Calu3 (cell line): ENCODE results near the gene IER5. TPM values are rescaled to one million over a fixed set of nuclear protein-coding genes. Genes with fewer than 3 reads are reported as not detected.

Experiments
- BruUV-seq: library from RNA; stranded (reverse); fragments of 400-500 nt; replicated peaks from 2 replicates; lab custom pipeline; 2021; lab: Mats Ljungman, UMichigan
- CTCF ChIA-PET: fragments of 300-600 bp; sonication (Branson Sonifier 250); formaldehyde crosslinking; loops from one replicate; lab custom pipeline; 2022; ENCODE audit warnings: antibody characterized with exemption; lab: Charles Lee
- DNase-seq: peaks from one replicate; pipeline ENCODE4 v3.0.0; 2022
- H3K27ac Mint-ChIP-seq: one replicate; pipeline ENCODE4 v1.8.0; 2022; ENCODE audit warnings: mixed read lengths; ENCODE audit not compliant: unreplicated experiment
- H3K27me3 Mint-ChIP-seq: one replicate; pipeline ENCODE4 v1.8.0; 2022; ENCODE audit warnings: mixed read lengths; ENCODE audit not compliant: unreplicated experiment
- H3K36me3 Mint-ChIP-seq: one replicate; pipeline ENCODE4 v1.8.0; 2022; ENCODE audit warnings: mild to moderate bottlenecking, moderate library complexity, mixed read lengths; ENCODE audit not compliant: insufficient read depth, unreplicated experiment
- H3K4me1 Mint-ChIP-seq: one replicate; pipeline ENCODE4 v1.8.0; 2022; ENCODE audit warnings: mild to moderate bottlenecking, low read depth, mixed read lengths; ENCODE audit not compliant: unreplicated experiment
- H3K4me3 Mint-ChIP-seq: one replicate; pipeline ENCODE4 v1.8.0; 2022; ENCODE audit warnings: mild to moderate bottlenecking, low read depth, moderate library complexity, mixed read lengths; ENCODE audit not compliant: unreplicated experiment
- H3K9me3 Mint-ChIP-seq: one replicate; pipeline ENCODE4 v1.8.0; 2022; ENCODE audit warnings: low read depth, mixed read lengths; ENCODE audit not compliant: unreplicated experiment
- CTCF ChIP-seq: fragments of 200-600 bp; IDR thresholded peaks from one replicate; pipeline ENCODE4 v1.8.0; 2022; ENCODE audit warnings: antibody characterized with exemption; ENCODE audit not compliant: unreplicated experiment
- intact Hi-C: fragments of 100-400 bp; cut with micrococcal nuclease; formaldehyde crosslinking; loops from one replicate; pipeline ENCODE4 v1.10.0; 2022; ENCODE audit not compliant: unreplicated experiment
- total RNA-seq: library from RNA; stranded (reverse); gene quantifications from 2 replicates; pipeline ENCODE4 v1.2.3, GENCODE V29; 2022

Gene IER5
- total RNA-seq, 1 experiment from 2014 or later: 11.4 TPM

- TF ChIP-seq CTCF: no peak
- Mint-ChIP-seq H3K9me3 (no peaks in the 10 kb centered on the region), H3K27me3 (no peaks in the 10 kb centered on the region), H3K27ac (no peak overlapping the region), H3K36me3 (peaks cover 15% of the 10 kb centered on the region), H3K4me1 (peaks cover 63% of the 10 kb centered on the region), H3K4me3 (no peak overlapping the region)
- CTCF ChIA-PET: no interaction called here
- DNase-seq: no peak
- BruUV-seq: no TSS peak
- intact Hi-C loops: no loop called here
These were observed 33.7 kb downstream of the IER5 start for GRCh38 chr1:181122222-181122621.

GRCh38 chr1:181123173-181123572 is 34.7 kb downstream of the IER5 start:
- DNase-seq: no peak
- Mint-ChIP-seq H3K9me3 (no peaks in the 10 kb centered on the region), H3K36me3 (peaks cover 12% of the 10 kb centered on the region), H3K4me3 (no peak overlapping the region), H3K27ac (no peak overlapping the region), H3K27me3 (no peaks in the 10 kb centered on the region), H3K4me1 (peaks cover 63% of the 10 kb centered on the region)
- BruUV-seq: no TSS peak
- no peak for TF ChIP-seq CTCF
- intact Hi-C loops: no loop called here
- CTCF ChIA-PET: interaction anchor here (0.6 to 1.3 kb wide), 3 partner anchors 16 to 448 kb away, joined by 3 to 9 read pairs (median 3); no protein-coding TSS in a partner anchor

GRCh38 chr1:181124291-181124751 is 35.8 kb downstream of the IER5 start:
- CTCF ChIA-PET: interaction anchor here (1.3 kb wide), 1 partner anchor 17 kb away, joined by 3 read pairs; no protein-coding TSS in a partner anchor
- Mint-ChIP-seq H3K9me3 (no peaks in the 10 kb centered on the region), H3K27ac (no peak overlapping the region), H3K27me3 (no peaks in the 10 kb centered on the region), H3K4me3 (no peak overlapping the region), H3K4me1 (peaks cover 63% of the 10 kb centered on the region), H3K36me3 (peaks cover 11% of the 10 kb centered on the region)
- no TSS peak for BruUV-seq
- no peak for DNase-seq
- intact Hi-C loops: no loop called here
- TF ChIP-seq CTCF: no peak

GRCh38 chr1:181126289-181126688 is 37.8 kb downstream of the IER5 start:
- Mint-ChIP-seq H3K9me3 (no peaks in the 10 kb centered on the region), H3K4me3 (no peak overlapping the region), H3K36me3 (peaks cover 11% of the 10 kb centered on the region), H3K27me3 (no peaks in the 10 kb centered on the region), H3K4me1 (peaks cover 46% of the 10 kb centered on the region), H3K27ac (peak overlapping the region; percentile 52)
- CTCF ChIA-PET: interaction anchor here (0.7 to 2.2 kb wide), 5 partner anchors 9 to 28 kb away, joined by 3 to 8 read pairs (median 6); no protein-coding TSS in a partner anchor
- no TSS peak for BruUV-seq
- intact Hi-C loops: no loop called here
- no peak for DNase-seq
- TF ChIP-seq CTCF: no peak
